HUES48 (cell line): ENCODE measurements around the gene ZC3HAV1.
A peak's percentile ranks its signal among the peaks of the same experiment; 100 is the strongest.
"Not testable (repeated sequence)": the region's sequence is repeated elsewhere in the genome, so short reads cannot be mapped to it uniquely, and the experiment has no call there.

Experiments used
- H3K27ac ChIP-seq: one replicate; pipeline ENCODE4 v1.7.0; 2013; ENCODE audit warnings: low read depth, low read length, inconsistent platforms
- H3K27me3 ChIP-seq: 2 replicates; pipeline ENCODE4 v1.6.1; 2013; ENCODE audit warnings: mild to moderate bottlenecking, low read length; ENCODE audit not compliant: control insufficient read depth, insufficient read depth
- H3K36me3 ChIP-seq: 2 replicates; pipeline ENCODE4 v1.6.1; 2013; ENCODE audit warnings: low read length; ENCODE audit not compliant: control insufficient read depth, insufficient read depth
- H3K4me1 ChIP-seq: 2 replicates; pipeline ENCODE4 v1.6.1; 2013; ENCODE audit warnings: mild to moderate bottlenecking, low read length; ENCODE audit not compliant: control insufficient read depth, insufficient read depth
- H3K4me3 ChIP-seq: 2 replicates; pipeline ENCODE4 v1.5.1; 2013; ENCODE audit warnings: mild to moderate bottlenecking, low read depth, low read length
- H3K9ac ChIP-seq: 2 replicates; pipeline ENCODE4 v1.6.1; 2013; ENCODE audit warnings: mild to moderate bottlenecking, low read depth, low read length, moderate library complexity
- H3K9me3 ChIP-seq: 2 replicates; pipeline ENCODE4 v1.6.1; 2013; ENCODE audit warnings: low read length; ENCODE audit not compliant: control insufficient read depth, insufficient read depth

ZC3HAV1 gene

GRCh38 chr7:139112316-139112715 lies 2.8 kb upstream of the ZC3HAV1 start:
- Histone ChIP-seq H3K27ac (no peak overlapping the region), H3K36me3 (no peaks in the 10 kb centered on the region), H3K4me3 (no peak overlapping the region), H3K27me3 (peaks cover 10% of the 10 kb centered on the region), H3K9ac (no peak overlapping the region), H3K4me1 (peaks cover 5% of the 10 kb centered on the region; the same call in 1 of the 2 replicates), H3K9me3 (no peaks in the 10 kb centered on the region)

- no peak overlapping the region for H3K9ac ChIP-seq
- no peak overlapping the region for H3K4me3 ChIP-seq
- peaks cover 10% of the 10 kb centered on the region for H3K27me3 ChIP-seq
- H3K27ac ChIP-seq = no peak overlapping the region
- H3K36me3 ChIP-seq = no peaks in the 10 kb centered on the region
- no peaks in the 10 kb centered on the region for H3K9me3 ChIP-seq
- peaks cover 5% of the 10 kb centered on the region for H3K4me1 ChIP-seq
These were observed 2.3 kb upstream of the ZC3HAV1 start for GRCh38 chr7:139111811-139112301.

GRCh38 chr7:139111147-139111546 lies 1.6 kb upstream of the ZC3HAV1 start:
- H3K9me3 ChIP-seq = no peaks in the 10 kb centered on the region
- no peak overlapping the region for H3K4me3 ChIP-seq
- no peak overlapping the region for H3K9ac ChIP-seq
- H3K36me3 ChIP-seq = no peaks in the 10 kb centered on the region
- no peak overlapping the region for H3K27ac ChIP-seq
- peaks cover 5% of the 10 kb centered on the region for H3K4me1 ChIP-seq
- H3K27me3 ChIP-seq = peaks cover 10% of the 10 kb centered on the region

GRCh38 chr7:139109983-139110411 lies 477 bp upstream of the ZC3HAV1 start:
- Histone ChIP-seq H3K27ac (peak overlapping the region; percentile 70), H3K4me3 (peak overlapping the region; percentile 92), H3K9ac (no peak overlapping the region; the same call in 1 of the 2 replicates)

GRCh38 chr7:139108266-139109187 lies 993 bp downstream of the ZC3HAV1 start:
- peaks cover 5% of the 10 kb centered on the region for H3K4me1 ChIP-seq
- no peaks in the 10 kb centered on the region for H3K9me3 ChIP-seq
- H3K9ac ChIP-seq = peak overlapping the region; percentile 73
- peak overlapping the region; percentile 70 for H3K27ac ChIP-seq
- H3K36me3 ChIP-seq = no peaks in the 10 kb centered on the region
- peaks cover 10% of the 10 kb centered on the region for H3K27me3 ChIP-seq
- H3K4me3 ChIP-seq = peak overlapping the region; percentile 92

More at GRCh38 chr7:139109983-139110411, 477 bp upstream of the ZC3HAV1 start:
- Histone ChIP-seq H3K4me1 (peaks cover 5% of the 10 kb centered on the region), H3K27me3 (peaks cover 10% of the 10 kb centered on the region), H3K9me3 (no peaks in the 10 kb centered on the region), H3K36me3 (no peaks in the 10 kb centered on the region)

GRCh38 chr7:139106959-139107358 lies 2.6 kb downstream of the ZC3HAV1 start:
- Histone ChIP-seq H3K9ac (no peak overlapping the region), H3K4me1 (peaks cover 5% of the 10 kb centered on the region)

GRCh38 chr7:139106227-139106626 lies 3.3 kb downstream of the ZC3HAV1 start:
- H3K9ac ChIP-seq, H3K9me3 ChIP-seq, H3K4me1 ChIP-seq, H3K4me3 ChIP-seq, H3K27me3 ChIP-seq, H3K36me3 ChIP-seq, H3K27ac ChIP-seq: not testable (repeated sequence)

More at GRCh38 chr7:139106959-139107358, 2.6 kb downstream of the ZC3HAV1 start:
- no peaks in the 10 kb centered on the region for H3K9me3 ChIP-seq
- H3K27ac ChIP-seq = no peak overlapping the region
- peaks cover 10% of the 10 kb centered on the region for H3K27me3 ChIP-seq
- no peak overlapping the region for H3K4me3 ChIP-seq
- no peaks in the 10 kb centered on the region for H3K36me3 ChIP-seq

- no peak overlapping the region for H3K9ac ChIP-seq
- no peaks in the 10 kb centered on the region; the same call in 1 of the 2 replicates for H3K9me3 ChIP-seq
- no peaks in the 10 kb centered on the region for H3K36me3 ChIP-seq
- peaks cover 5% of the 10 kb centered on the region for H3K4me1 ChIP-seq
- H3K27ac ChIP-seq = no peak overlapping the region
- peaks cover 10% of the 10 kb centered on the region for H3K27me3 ChIP-seq
- no peak overlapping the region for H3K4me3 ChIP-seq
These were observed 4.0 kb downstream of the ZC3HAV1 start for GRCh38 chr7:139105484-139105883.

GRCh38 chr7:139104091-139104450 lies 5.4 kb downstream of the ZC3HAV1 start:
- no peaks in the 10 kb centered on the region for H3K36me3 ChIP-seq
- H3K4me3 ChIP-seq = no peak overlapping the region
- no peak overlapping the region for H3K27ac ChIP-seq

GRCh38 chr7:139103057-139103815 lies 6.3 kb downstream of the ZC3HAV1 start:
- Histone ChIP-seq H3K27ac (no peak overlapping the region), H3K9ac (no peak overlapping the region), H3K4me1 (no peaks in the 10 kb centered on the region; the same call in 1 of the 2 replicates), H3K4me3 (no peak overlapping the region), H3K36me3 (no peaks in the 10 kb centered on the region), H3K27me3 (0 out of 2 replicates have a peak, but pooled peaks cover 2% of the 10 kb centered on the region), H3K9me3 (no peaks in the 10 kb centered on the region; the same call in 1 of the 2 replicates)

More at GRCh38 chr7:139104091-139104450, 5.4 kb downstream of the ZC3HAV1 start:
- H3K9me3 ChIP-seq = no peaks in the 10 kb centered on the region; the same call in 1 of the 2 replicates
- H3K4me1 ChIP-seq = no peaks in the 10 kb centered on the region; the same call in 1 of the 2 replicates
- no peak overlapping the region for H3K9ac ChIP-seq
- H3K27me3 ChIP-seq = 0 out of 2 replicates have a peak, but pooled peaks cover 2% of the 10 kb centered on the region
